Renal cortex interstitium (tissue), 15 donors: ENCODE data around the gene PIK3R4. TPM values are rescaled to one million over a fixed set of nuclear protein-coding genes. Genes with fewer than 3 reads are reported as not detected.

Experiments used
- DNase-seq, 11 donors: peaks; one replicate each; pipeline ENCODE4 v3.0.0-alpha.2; 2013; ENCODE audit warnings: low read depth in 9 of 11, low spot score in 4 of 11; ENCODE audit errors: extremely low read depth in 1 of 11
- long read RNA-seq, 16 experiments: transcript quantifications; one replicate each; lab custom pipeline, GENCODE V29; 2026
- polyA plus RNA-seq, 3 donors: library from polyadenylated mRNA; unstranded; fragments of 120-200 nt; gene quantifications; one replicate each; pipeline ENCODE4 v1.2.1, GENCODE V29; 2013; ENCODE audit not compliant: insufficient read length in 3 of 3

The PIK3R4 gene
- 10 to 100 TPM; 40.5 to 49.1 (median 47.2) TPM for polyA plus RNA-seq
- long read RNA-seq, donor 1, full-length matches to known transcripts, result 2 of 2 reads
- long read RNA-seq, donor 1, partial matches to known transcripts, result 0 of 2 reads
- long read RNA-seq, donor 1, other reads (novel, unspliced or antisense), result 0 of 2 reads
- long read RNA-seq, donor 2, result 0 reads
- long read RNA-seq, donor 3, full-length matches to known transcripts, result 4 of 12 reads
- long read RNA-seq, donor 3, partial matches to known transcripts, result 8 of 12 reads
- long read RNA-seq, donor 3, other reads (novel, unspliced or antisense), result 0 of 12 reads
- long read RNA-seq, donor 4, partial matches to known transcripts, result 8 of 8 reads
- long read RNA-seq, donor 4, other reads (novel, unspliced or antisense), result 0 of 8 reads
- long read RNA-seq, donor 5, result 0 reads
- long read RNA-seq, donor 6, partial matches to known transcripts, result 13 of 13 reads
- long read RNA-seq, donor 6, other reads (novel, unspliced or antisense), result 0 of 13 reads
- long read RNA-seq, donor 7, full-length matches to known transcripts, result 2 of 11 reads
- long read RNA-seq, donor 7, partial matches to known transcripts, result 9 of 11 reads
- long read RNA-seq, donor 7, other reads (novel, unspliced or antisense), result 0 of 11 reads
- long read RNA-seq, donor 8, full-length matches to known transcripts, result 4 of 10 reads
- long read RNA-seq, donor 8, partial matches to known transcripts, result 6 of 10 reads
- long read RNA-seq, donor 8, other reads (novel, unspliced or antisense), result 0 of 10 reads
- long read RNA-seq, donor 9, partial matches to known transcripts, result 13 of 13 reads
- long read RNA-seq, donor 9, other reads (novel, unspliced or antisense), result 0 of 13 reads
- long read RNA-seq, donor 10, full-length matches to known transcripts, result 1 of 8 reads
- long read RNA-seq, donor 10, partial matches to known transcripts, result 7 of 8 reads
- long read RNA-seq, donor 10, other reads (novel, unspliced or antisense), result 0 of 8 reads
- long read RNA-seq, donor 11, partial matches to known transcripts, result 7 of 7 reads
- long read RNA-seq, donor 11, other reads (novel, unspliced or antisense), result 0 of 7 reads
- long read RNA-seq, donor 12, result 0 reads
- long read RNA-seq, donor 13, full-length matches to known transcripts, result 9 of 14 reads
- long read RNA-seq, donor 13, partial matches to known transcripts, result 5 of 14 reads
- long read RNA-seq, donor 13, other reads (novel, unspliced or antisense), result 0 of 14 reads
- long read RNA-seq, donor 14, partial matches to known transcripts, result 5 of 7 reads
- long read RNA-seq, donor 14, other reads (novel, unspliced or antisense), result 0 of 7 reads
- long read RNA-seq, donor 15, result 0 reads
- long read RNA-seq, donor 16, full-length matches to known transcripts, result 3 of 25 reads
- long read RNA-seq, donor 16, partial matches to known transcripts, result 22 of 25 reads
- long read RNA-seq, donor 16, other reads (novel, unspliced or antisense), result 0 of 25 reads

DNA sequence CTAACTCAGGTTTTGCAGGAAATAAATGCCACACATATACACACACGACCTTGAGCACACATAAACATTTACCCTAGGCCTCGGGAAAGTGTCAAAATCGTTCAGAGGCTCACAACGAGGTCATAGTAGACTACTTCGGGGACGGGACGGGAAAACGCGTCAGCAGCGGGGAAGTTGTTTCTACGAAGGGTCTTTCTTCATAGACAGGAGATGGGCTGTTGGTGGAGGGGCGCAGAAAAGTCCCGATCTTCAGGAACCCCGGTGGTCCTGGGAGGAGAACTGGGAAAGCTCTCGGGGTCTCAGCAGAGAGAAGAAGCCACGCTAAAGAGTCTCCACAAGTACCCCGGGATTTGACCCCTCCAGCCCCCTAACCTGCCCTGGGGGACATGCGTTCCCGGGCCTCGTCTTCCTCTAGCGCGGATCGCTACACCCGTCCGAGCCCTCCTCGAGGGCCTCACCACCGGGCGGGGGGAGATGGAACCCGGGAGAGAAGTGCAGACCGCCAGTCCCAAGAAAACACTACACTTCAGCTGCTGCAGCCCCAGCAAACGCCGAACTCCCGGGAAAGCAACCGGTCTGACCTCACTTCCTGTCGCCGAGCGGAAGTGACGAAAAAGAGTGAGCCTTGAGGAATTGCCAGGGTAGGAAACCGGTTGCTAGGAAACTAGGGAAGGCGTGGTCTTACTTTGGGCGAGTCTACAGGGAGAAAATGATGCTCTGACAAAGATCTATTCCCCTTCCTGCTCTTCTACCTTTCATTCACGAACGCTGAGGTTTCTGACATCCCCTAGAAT, at the start of gene PIK3R4:
PIK3R4 (minus strand) TSS at position 584 of the 794 bp plus-strand sequence. CDS start 1,611 bp downstream, outside the sequence.
- peak; percentile 96 to 99 (median 99) for DNase-seq

DNA sequence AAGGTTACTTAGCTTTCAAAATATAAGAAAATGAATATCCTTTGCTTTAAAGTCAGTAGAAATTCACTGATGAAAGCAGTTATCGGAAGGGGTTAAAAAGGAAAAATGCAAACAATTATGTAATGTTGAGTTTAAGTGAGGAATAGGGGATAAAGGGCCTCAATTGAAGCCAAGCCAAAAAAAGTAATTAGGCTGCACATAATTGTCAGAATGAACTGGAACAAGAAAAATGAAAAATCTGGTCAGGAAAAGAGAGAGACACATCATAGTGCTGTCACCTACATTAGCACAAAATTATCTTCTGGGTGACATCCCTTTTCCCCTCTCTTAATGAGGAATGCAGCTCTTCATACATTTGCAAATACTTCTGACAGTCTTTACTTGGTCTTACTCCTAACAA, 48.8 kb upstream of the PIK3R4 start:
- no peak for DNase-seq

DNA sequence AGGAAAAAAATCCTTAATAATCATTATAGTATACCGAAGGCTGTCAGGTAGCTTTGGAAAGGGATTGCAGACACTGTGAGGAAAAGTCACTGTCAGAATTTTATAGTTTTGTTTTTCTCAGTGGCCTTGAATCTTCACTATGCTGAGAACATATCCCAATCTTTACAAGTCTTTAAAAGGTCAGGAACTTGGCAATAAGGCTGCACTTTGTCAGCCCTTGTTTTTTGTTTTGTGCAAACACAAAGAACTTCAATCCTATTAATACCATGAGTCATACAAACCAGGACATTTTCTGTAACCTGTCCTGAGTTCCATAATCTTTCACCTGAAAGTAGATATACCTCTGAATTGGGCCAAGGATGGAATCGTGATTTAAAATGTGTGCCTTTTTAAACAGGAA, 45.6 kb upstream of the PIK3R4 start:
- DNase-seq, result no peak

DNA sequence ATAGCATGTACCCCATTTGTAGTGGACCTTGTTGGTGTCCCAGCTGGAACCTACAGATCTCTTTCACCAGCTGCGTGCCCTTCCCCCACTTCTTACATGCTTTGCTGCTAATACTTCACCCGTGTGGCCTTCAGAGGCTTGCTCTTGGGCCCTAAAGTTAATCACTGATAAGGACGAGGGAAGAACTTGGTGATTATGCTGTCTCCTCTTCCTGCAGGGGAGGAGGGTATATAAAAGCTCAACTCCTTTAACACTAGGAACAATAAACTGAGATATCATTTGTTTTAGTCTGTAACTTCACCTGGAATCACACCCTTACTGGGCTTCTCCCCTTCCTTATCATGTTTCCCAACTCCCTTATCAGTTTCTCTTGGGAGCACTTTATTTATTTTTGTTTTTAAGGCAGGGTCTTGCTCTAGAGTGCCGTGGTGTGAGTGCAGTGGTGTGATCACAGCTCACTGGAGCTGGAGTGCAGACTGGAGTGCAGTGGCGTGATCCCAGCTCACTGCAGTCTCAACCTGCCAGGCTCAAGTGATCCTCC, 43.2 kb upstream of the PIK3R4 start:
- DNase-seq, result no peak

DNA sequence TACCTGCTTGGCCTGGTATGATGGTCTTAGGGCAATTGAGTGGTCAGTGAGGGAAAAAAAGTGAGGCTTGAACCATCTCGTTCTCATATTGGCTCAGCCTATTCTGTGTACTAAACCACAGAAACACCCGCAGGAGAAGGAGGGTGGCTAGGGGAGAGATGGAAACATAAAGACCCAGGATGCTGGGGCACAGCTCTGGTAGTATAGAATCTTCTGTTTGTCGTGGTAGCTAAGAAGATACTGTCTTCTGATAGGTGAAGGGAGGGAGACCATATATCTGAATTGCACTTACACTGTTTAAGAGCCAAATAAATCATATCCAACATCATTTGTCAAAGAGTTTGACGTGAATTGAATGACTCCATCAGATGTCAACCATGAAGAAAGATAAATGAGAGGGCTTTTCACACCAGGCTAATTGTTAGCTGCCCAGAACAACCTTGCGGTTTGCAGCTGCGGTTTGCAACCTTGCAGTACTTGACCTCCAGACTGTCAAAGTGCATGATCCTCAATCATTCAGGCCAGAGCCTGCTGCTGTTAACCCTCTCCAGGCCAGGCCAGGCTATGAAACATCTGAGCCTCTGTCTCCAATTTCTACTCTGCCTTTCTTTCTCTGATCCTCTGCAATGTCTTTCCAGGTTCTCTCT, 40.9 kb upstream of the PIK3R4 start:
- no peak for DNase-seq

DNA sequence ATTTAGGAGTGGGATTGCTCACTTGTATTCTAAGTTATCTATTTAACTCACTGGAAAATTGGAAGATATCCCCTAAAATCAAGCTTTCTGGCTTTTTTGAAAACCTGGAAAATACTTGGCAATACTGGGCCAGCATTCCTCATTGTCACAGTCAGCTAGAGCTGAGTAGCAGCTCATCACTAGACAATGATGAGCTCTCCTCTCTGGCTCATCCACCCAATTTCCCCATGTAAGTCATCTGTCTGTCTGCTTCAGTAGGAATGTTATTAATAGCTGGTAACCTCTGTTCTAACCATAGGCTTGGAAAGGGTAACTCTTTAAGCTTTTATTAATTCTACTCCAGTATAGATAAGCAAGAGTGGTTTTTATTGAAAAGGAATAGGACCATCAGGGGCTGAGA, 39.7 kb upstream of the PIK3R4 start:
- no peak for DNase-seq

DNA sequence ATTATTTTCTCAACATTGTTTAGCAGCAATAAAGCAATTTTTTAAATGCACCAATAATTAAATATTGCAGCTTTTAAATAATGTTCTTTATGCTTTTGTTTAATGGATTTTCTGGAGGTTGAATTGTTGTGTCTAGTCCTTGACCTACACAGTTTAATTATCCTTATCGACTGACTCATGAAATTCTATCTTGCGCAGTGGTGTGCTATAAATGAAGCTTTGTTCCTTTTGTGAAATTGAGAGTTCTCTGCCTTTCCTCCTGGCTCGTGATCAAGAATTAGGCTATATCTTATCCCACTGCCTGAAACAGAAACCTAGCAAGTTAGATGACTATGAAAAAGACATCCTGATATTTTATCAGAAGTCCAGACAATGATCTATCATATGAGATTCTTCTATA, 37.0 kb upstream of the PIK3R4 start:
- DNase-seq, result no peak

DNA sequence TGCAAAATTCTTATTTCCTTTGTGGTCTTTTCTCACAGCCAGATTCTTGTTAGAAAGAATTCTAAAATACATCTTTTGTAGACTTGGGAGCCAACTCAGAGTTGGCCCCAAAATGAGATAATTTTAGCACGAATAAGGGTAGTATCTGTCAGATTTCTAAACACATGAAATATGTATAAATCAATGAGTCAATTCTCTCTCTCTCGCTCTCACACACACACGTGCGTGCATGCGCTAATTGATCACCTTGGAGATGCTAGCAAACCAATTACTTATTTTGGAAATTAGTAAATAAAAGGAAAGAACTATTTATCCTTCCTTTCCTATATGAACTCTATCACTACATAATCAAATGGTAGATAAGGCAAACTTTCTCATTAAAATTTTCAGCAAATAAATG, 32.9 kb upstream of the PIK3R4 start:
- no peak for DNase-seq

DNA sequence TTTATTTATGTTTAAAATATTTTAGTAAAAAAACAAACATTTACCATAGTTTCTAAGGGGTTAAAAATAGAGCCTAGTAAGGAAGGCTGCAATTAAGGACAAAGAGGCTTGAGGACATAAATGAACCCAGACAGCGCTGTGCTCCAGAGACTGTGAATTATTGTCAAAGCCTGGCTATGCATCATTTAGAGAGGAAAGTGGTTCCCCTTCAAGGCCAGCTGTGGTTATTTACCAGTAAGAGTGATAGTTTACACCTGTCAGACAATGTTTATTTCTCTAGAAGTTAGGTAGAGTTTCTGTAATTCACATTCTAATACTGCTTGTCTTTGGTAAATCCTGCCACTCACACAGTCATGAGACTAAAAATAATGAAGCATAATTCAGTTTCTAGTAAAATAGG, 32.4 kb upstream of the PIK3R4 start:
- peak in 1 of 11 donors; percentile 63 for DNase-seq

DNA sequence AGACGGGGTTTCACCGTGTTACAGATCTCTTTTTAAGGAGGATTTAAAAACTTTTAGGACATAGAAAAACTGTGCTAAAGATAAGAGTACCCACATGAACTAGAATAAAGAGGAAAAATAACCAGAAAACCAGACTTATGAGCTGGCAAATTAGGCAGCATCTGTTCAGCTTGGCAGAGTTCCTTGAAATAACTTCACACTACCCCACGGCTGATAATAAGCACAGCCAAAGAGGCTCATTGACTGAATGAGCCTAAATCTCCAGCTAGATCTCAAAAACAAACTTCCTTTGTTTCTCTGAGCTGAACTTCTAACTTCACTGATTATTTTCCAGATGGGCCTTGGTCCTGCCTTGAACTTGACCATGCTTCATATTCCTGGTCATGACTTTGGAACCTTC, 26.7 kb upstream of the PIK3R4 start:
- DNase-seq, result no peak

DNA sequence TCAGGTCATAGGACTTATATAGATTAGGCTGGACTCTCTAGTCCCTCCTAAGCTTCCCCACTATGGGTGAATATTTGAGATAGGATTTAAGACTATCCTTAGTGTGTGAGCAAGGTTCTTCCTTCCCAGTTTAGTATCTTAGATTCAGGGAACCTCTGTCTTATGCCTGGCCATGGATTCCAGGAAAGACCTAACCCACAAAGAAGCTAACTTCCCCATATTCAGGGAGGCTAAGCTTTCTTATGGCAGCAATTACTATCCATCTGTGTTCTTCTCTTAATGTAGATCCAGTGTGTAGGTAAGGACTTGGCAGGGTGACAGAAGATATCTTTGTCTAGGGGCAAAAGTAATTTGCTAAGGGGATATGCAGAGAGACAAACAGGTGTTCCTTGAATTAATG, 25.5 kb upstream of the PIK3R4 start:
- no peak for DNase-seq

DNA sequence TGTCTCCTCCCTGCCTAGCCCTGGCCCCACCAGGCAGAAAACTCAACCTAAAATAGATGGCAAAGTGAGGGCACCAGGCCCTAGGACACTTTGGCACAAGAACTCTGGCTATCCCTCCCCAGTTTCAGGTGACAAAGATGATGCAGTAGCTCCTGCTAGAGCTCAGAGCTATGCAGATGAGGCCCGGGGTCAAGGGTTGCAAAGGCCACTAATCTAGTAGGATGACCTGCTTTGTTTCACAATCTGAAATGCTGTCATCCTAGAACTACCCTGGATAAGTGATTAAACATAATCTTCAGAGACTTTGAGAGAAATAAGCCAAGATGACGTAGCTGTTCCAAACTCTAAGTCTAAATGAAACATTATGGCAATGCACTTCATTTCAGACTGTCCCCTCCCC, 24.0 kb upstream of the PIK3R4 start:
- no peak for DNase-seq

DNA sequence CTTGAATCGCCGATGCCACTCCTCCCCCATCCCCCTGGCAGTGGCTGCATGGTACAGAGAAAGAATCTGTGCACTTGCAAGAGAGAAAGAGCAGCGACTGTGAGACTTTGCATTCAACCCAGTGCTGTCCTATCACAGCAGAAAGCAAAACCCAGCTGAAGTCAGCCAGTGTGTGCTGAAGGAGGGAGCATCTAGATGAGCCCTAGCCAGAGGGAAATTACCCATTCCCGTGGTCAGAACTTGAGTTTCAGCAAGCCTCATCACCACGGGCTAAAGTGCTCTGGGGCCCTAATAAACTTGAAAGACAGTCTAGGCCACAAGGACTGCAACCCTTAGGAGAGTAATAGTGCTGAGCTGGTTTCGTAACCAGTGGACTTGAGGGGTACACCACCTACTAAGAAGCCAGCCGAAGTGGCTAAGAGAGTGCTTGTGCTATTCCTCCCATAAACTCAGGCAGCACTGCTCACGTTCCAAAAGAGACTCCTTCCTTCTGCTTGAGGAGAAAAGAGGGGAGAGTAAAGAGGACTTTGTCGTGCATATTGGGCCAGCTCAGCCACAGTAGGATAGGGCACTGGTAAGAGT, 15.2 kb upstream of the PIK3R4 start:
- no peak for DNase-seq

DNA sequence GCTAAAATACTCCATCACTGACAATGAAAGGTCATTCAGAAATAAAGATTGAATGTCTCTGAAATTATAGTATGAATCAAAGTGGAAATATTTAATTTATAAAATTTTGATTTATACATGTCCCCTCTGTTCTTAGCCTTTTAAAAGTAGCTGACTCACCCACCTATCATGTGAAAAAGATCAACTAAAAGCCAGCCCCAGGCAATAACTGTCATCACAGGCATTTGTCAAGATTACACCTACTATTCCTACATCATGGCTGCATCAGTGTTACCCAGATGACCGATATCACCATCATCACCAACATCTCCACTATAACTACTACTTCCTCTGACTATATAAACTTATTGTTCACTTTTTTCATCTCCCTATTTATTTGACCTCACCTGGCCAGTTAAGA, 14.3 kb upstream of the PIK3R4 start:
- no peak for DNase-seq

DNA sequence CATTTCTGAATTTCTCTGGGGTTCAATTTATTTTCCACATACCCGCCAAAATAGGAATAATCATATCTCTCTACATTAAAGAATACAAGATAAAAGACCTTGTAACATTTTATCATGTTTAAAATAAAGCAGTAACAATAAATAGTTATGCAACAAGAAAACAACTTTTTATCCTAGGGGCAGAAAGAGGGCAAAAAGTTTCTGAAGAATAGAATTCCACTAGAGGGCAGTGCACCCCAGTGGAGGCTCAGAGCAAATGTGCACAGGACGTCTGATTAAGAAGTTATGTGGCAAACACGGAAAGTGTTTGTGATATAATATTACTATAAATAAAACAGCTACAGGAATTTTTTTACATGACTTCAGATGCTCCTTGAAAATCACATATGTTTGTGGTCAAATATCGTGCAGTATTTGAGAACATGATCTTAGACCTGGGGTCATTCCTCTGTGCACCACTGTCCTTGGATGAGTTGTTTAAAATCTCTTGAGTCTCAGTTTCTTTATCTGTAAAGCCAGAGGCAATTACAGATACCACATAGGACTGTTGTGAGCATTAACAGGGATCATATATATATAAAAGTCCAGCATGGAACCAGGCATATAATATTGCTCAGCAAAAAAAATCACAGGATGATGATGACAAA, 13.2 kb upstream of the PIK3R4 start:
- DNase-seq, result peak in 2 of 11 donors; percentile 23 to 29

DNA sequence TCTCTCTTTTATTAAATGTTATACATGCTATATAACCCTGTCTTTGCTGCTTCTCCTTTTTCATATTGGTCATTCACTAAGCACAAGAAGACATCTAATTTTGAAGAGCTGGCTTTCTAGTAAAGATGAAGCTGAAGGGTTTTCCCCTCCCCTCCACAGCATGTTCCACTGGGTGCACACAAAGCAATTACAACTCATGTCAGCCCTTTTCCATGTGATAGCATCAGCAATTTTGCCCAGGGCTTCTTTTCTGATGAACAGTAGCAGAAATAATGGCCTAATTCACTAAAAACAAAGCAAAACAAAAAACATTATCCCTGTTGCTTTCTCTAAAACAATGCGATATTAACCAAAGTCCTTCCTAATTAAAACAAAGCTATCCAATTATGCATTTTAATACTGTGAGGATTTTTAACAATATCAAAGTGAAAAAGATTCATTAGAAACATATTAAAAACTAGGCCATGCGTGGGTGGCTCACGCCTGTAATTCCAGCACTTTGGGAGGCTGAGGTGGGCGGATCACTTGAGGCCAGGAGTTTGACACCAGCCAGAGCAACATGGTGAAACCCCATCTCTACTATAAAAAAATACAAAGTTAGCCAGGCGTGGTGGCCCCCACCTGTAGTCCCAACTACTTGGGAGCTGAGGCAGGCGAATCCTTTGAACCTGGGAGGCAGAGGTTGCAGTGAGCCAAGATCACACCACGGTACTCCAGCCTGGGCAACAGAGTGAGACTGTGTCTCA, 12.2 kb upstream of the PIK3R4 start:
- DNase-seq, result peak in 2 of 11 donors; percentile 7 to 23
